WTC11 (cell line): Measurements from ENCODE around the gene SHD. TPM values are rescaled to one million over a fixed set of nuclear protein-coding genes. Genes with fewer than 3 reads are reported as not detected.

Experiments
- ATAC-seq: fragments of 200-7000 bp; cut with Tn5 transposase; 2 replicates; pipeline ENCODE4 v1.10.0; 2021; ENCODE audit warnings: mild to moderate bottlenecking, moderate library complexity
- CTCF ChIA-PET: fragments of 300-600 bp; sonication (Branson Sonifier 250); formaldehyde crosslinking; loops from one replicate; lab custom pipeline; 2021; ENCODE audit warnings: antibody characterized with exemption; lab: Charles Lee
- POLR2A ChIA-PET: fragments of 350-600 bp; sonication (Branson Sonifier 250); formaldehyde crosslinking; loops from one replicate; lab custom pipeline; 2021; ENCODE audit warnings: antibody characterized with exemption; lab: Charles Lee
- DNase-seq: peaks from one replicate; pipeline ENCODE4 v3.0.0; 2021; ENCODE audit warnings: low spot score
- H3K27ac Mint-ChIP-seq: 2 replicates; pipeline ENCODE4 v1.8.0; 2021; ENCODE audit warnings: mixed read lengths
- H3K27me3 Mint-ChIP-seq: 2 replicates; pipeline ENCODE4 v1.8.0; 2021; ENCODE audit warnings: low read depth, mild to moderate bottlenecking, moderate library complexity, mixed read lengths
- H3K36me3 Mint-ChIP-seq: 2 replicates; pipeline ENCODE4 v1.8.0; 2021; ENCODE audit warnings: mixed read lengths
- H3K4me1 Mint-ChIP-seq: 2 replicates; pipeline ENCODE4 v1.8.0; 2022; ENCODE audit warnings: mixed read lengths
- H3K4me3 Mint-ChIP-seq: 2 replicates; pipeline ENCODE4 v1.8.0; 2021; ENCODE audit warnings: mild to moderate bottlenecking, moderate library complexity, mixed read lengths
- H3K9me3 Mint-ChIP-seq: 2 replicates; pipeline ENCODE4 v1.8.0; 2021; ENCODE audit warnings: mixed read lengths
- AR ChIP-seq: fragments of 250-450 bp; sonication (Bioruptor Pico); IDR thresholded peaks from 2 replicates; pipeline ENCODE4 v1.9.0; 2021; ENCODE audit warnings: mild to moderate bottlenecking
- CBFB ChIP-seq: sonication (generic); formaldehyde crosslinking; IDR thresholded peaks from 2 replicates; pipeline ENCODE4 v1.8.1; 2022; ENCODE audit warnings: mild to moderate bottlenecking, low read depth, missing genetic modification reagents
- CTCF ChIP-seq: fragments of 200-600 bp; IDR thresholded peaks from 2 replicates; pipeline ENCODE4 v1.8.0; 2022; ENCODE audit warnings: antibody characterized with exemption
- EMX1 ChIP-seq: fragments of 250-450 bp; sonication (Bioruptor Pico); IDR thresholded peaks from 2 replicates; pipeline ENCODE4 v1.8.0; 2021; ENCODE audit warnings: mild to moderate bottlenecking
- ERG ChIP-seq: fragments of 250-450 bp; sonication (Bioruptor Pico); IDR thresholded peaks from 2 replicates; pipeline ENCODE4 v1.8.0; 2021; ENCODE audit warnings: mild to moderate bottlenecking
- ESRRA ChIP-seq: sonication (generic); formaldehyde crosslinking; IDR thresholded peaks from 2 replicates; pipeline ENCODE4 v1.8.1; 2022; ENCODE audit warnings: mild to moderate bottlenecking, missing genetic modification reagents, borderline replicate concordance
- FOXK1 ChIP-seq: sonication (generic); formaldehyde crosslinking; IDR thresholded peaks from 2 replicates; pipeline ENCODE4 v1.8.0; 2022; ENCODE audit warnings: mild to moderate bottlenecking, moderate library complexity, missing genetic modification reagents
- GTF2I ChIP-seq: fragments of 250-450 bp; sonication (Bioruptor Pico); conservative IDR thresholded peaks from 2 replicates; pipeline ENCODE4 v1.4.0; 2021; ENCODE audit warnings: mild to moderate bottlenecking
- MXD4 ChIP-seq: fragments of 250-450 bp; sonication (Bioruptor Pico); IDR thresholded peaks from 2 replicates; pipeline ENCODE4 v1.8.0; 2021; ENCODE audit warnings: mild to moderate bottlenecking, moderate library complexity, borderline replicate concordance
- MYBL2 ChIP-seq: sonication (generic); formaldehyde crosslinking; IDR thresholded peaks from 2 replicates; pipeline ENCODE4 v1.8.1; 2023; ENCODE audit warnings: mild to moderate bottlenecking, moderate library complexity, missing genetic modification reagents
- NR3C1 ChIP-seq: sonication (generic); formaldehyde crosslinking; conservative IDR thresholded peaks from 2 replicates; pipeline ENCODE4 v1.8.1; 2023; ENCODE audit warnings: low read depth, mild to moderate bottlenecking, missing genetic modification reagents
- OVOL2 ChIP-seq: fragments of 250-450 bp; sonication (Bioruptor Pico); IDR thresholded peaks from 2 replicates; pipeline ENCODE4 v1.9.0; 2021; ENCODE audit warnings: mild to moderate bottlenecking, borderline replicate concordance
- PRRX2 ChIP-seq: fragments of 250-450 bp; sonication (Bioruptor Pico); IDR thresholded peaks from 2 replicates; pipeline ENCODE4 v1.8.0; 2021; ENCODE audit warnings: mild to moderate bottlenecking
- SP1 ChIP-seq: sonication (generic); formaldehyde crosslinking; conservative IDR thresholded peaks from 2 replicates; pipeline ENCODE4 v1.8.1; 2022; ENCODE audit warnings: missing genetic modification reagents
- TP53 ChIP-seq: sonication (generic); formaldehyde crosslinking; IDR thresholded peaks from 2 replicates; pipeline ENCODE4 v1.8.1; 2023; ENCODE audit warnings: mild to moderate bottlenecking, missing genetic modification reagents
- ZBTB43 ChIP-seq: sonication (generic); formaldehyde crosslinking; IDR thresholded peaks from 2 replicates; pipeline ENCODE4 v1.8.1; 2023; ENCODE audit warnings: mild to moderate bottlenecking, missing genetic modification reagents
- ZMAT4 ChIP-seq: fragments of 250-450 bp; sonication (Bioruptor Pico); IDR thresholded peaks from 2 replicates; pipeline ENCODE4 v1.9.0; 2021; ENCODE audit warnings: mild to moderate bottlenecking
- ZNF121 ChIP-seq: sonication (generic); formaldehyde crosslinking; IDR thresholded peaks from 2 replicates; pipeline ENCODE4 v1.8.0; 2023; ENCODE audit warnings: missing genetic modification reagents
- ZNF416 ChIP-seq: fragments of 250-450 bp; sonication (Bioruptor Pico); IDR thresholded peaks from 2 replicates; pipeline ENCODE4 v1.9.0; 2021; ENCODE audit warnings: mild to moderate bottlenecking, inconsistent platforms
- ZNF512 ChIP-seq: sonication (generic); formaldehyde crosslinking; IDR thresholded peaks from 2 replicates; pipeline ENCODE4 v1.8.1; 2022; ENCODE audit warnings: missing genetic modification reagents, borderline replicate concordance
- ZSCAN18 ChIP-seq: fragments of 250-450 bp; sonication (Bioruptor Pico); IDR thresholded peaks from 2 replicates; pipeline ENCODE4 v2.1.2; 2022; ENCODE audit warnings: mild to moderate bottlenecking, moderate library complexity
- total RNA-seq: library from RNA; stranded (reverse); gene quantifications from 3 replicates; pipeline ENCODE4 v1.2.3, GENCODE V29; 2021

The SHD gene
- total RNA-seq, 1 experiment from 2014 or later, result 3.4 TPM

GRCh38 chr19:4233282-4233853 lies 45.7 kb upstream of the SHD start:
- no peak overlapping the region for H3K27ac Mint-ChIP-seq
- H3K9me3 Mint-ChIP-seq, result no peaks in the 10 kb centered on the region
- no peaks in the 10 kb centered on the region for H3K36me3 Mint-ChIP-seq
- no peaks in the 10 kb centered on the region; the same call in 1 of the 2 replicates for H3K27me3 Mint-ChIP-seq
- no peaks in the 10 kb centered on the region for H3K4me1 Mint-ChIP-seq
- DNase-seq (peak; percentile 84), ATAC-seq (peak; percentile 77)
- TF ChIP-seq SP1 (CRISPR knock-in tag), result peak; percentile 41; the same call in 1 of the 2 replicates
- no peak for TF ChIP-seq OVOL2 (CRISPR knock-in tag)
- peak; percentile 65; the same call in 1 of the 2 replicates for TF ChIP-seq PRRX2 (CRISPR knock-in tag)
- peak; percentile 84; the same call in 1 of the 2 replicates for TF ChIP-seq ZNF416 (CRISPR knock-in tag)
- TF ChIP-seq ERG (CRISPR knock-in tag), result peak; percentile 77; the same call in 1 of the 2 replicates
- peak; percentile 86 for TF ChIP-seq ZNF121 (CRISPR knock-in tag)
- peak; percentile 82 for TF ChIP-seq CTCF
- 0 out of 2 replicates have a peak, but pooled peaks have one; percentile 47 for TF ChIP-seq EMX1 (CRISPR knock-in tag)
- no peak for TF ChIP-seq TP53 (CRISPR knock-in tag)
- peak; percentile 100 for TF ChIP-seq GTF2I (CRISPR knock-in tag)
- TF ChIP-seq ZSCAN18 (CRISPR knock-in tag), result peak; percentile 32; the same call in 1 of the 2 replicates
- TF ChIP-seq ESRRA, result no peak
- POLR2A ChIA-PET, result no interaction called here
- CTCF ChIA-PET, result interaction anchor here (0.6 to 2.7 kb wide), 17 partner anchors 9 to 246 kb away, joined by 3 to 14 read pairs (median 4); partner anchors contain the start of genes FSD1 and YJU2
- no peak overlapping the region for H3K4me3 Mint-ChIP-seq

- Mint-ChIP-seq H3K9me3 (no peaks in the 10 kb centered on the region), H3K27me3 (no peaks in the 10 kb centered on the region; the same call in 1 of the 2 replicates), H3K4me1 (no peaks in the 10 kb centered on the region), H3K27ac (no peak overlapping the region), H3K36me3 (no peaks in the 10 kb centered on the region), H3K4me3 (no peak overlapping the region)
- ATAC-seq (no peak), DNase-seq (no peak)
- ChIA-PET CTCF (interaction anchor here (0.5 to 2.7 kb wide), 7 partner anchors 13 to 152 kb away, joined by 3 to 14 read pairs (median 5); partner anchors contain the start of gene YJU2), POLR2A (no interaction called here)
- no peak for TF ChIP-seq ZNF512 (CRISPR knock-in tag)
- no peak for TF ChIP-seq ZMAT4 (CRISPR knock-in tag)
- no peak for TF ChIP-seq MXD4 (CRISPR knock-in tag)
- TF ChIP-seq ZNF416 (CRISPR knock-in tag), result no peak
- no peak for TF ChIP-seq MYBL2 (CRISPR knock-in tag)
- no peak for TF ChIP-seq NR3C1 (CRISPR knock-in tag)
- no peak for TF ChIP-seq CBFB (CRISPR knock-in tag)
- TF ChIP-seq TP53 (CRISPR knock-in tag), result no peak
- no peak for TF ChIP-seq FOXK1
- no peak for TF ChIP-seq ZBTB43
- TF ChIP-seq AR (CRISPR knock-in tag), result no peak
Observed at GRCh38 chr19:4234142-4234861, 44.8 kb upstream of the SHD start.
